K562 (cell line): ENCODE data around the gene SNCB. TPM values are rescaled to one million over a fixed set of nuclear protein-coding genes. Genes with fewer than 3 reads are reported as not detected.

Source experiments
- ATAC-seq: fragments of 200-7000 bp; cut with Tn5 transposase; 3 replicates; pipeline ENCODE4 v1.9.1; 2020; ENCODE audit warnings: moderate library complexity
- BruUV-seq: library from RNA; stranded (reverse); fragments of 400-500 nt; replicated peaks from 2 replicates; lab custom pipeline; 2021; lab: Mats Ljungman, UMichigan
- CTCF ChIA-PET: fragments of 300-600 bp; formaldehyde crosslinking; extraction: SDS; loops from one replicate; lab custom pipeline; 2021; ENCODE audit warnings: low intra/inter-chr PET ratio; lab: Yijun Ruan, JAX
- POLR2A ChIA-PET: fragments of 300-600, 350-650 bp; sonication (Branson Sonifier 250); formaldehyde crosslinking; extraction: SDS; loops from one replicate; lab custom pipeline; 2021; ENCODE audit warnings: antibody characterized with exemption, inconsistent platforms; lab: Yijun Ruan, JAX
- DNase-seq, 4 experiments: peaks; one replicate each; pipeline versions ENCODE4 v3.0.0 to v3.0.0-alpha.2; 2011 to 2018; ENCODE audit warnings: low spot score in 3 of 4, mixed read lengths in 3 of 4; ENCODE audit errors: extremely low read depth in 1 of 4
- FAIRE-seq: peaks from 2 replicates; lab custom pipeline; 2011; peaks lifted over from hg19 to GRCh38; lab: Jason Lieb, UNC
- H2AFZ ChIP-seq: 2 replicates; pipeline ENCODE4 v1.6.0; 2011; ENCODE audit warnings: low read depth, low read length, control low read depth, inconsistent platforms
- H3K27ac ChIP-seq: fragments of 200-600 bp; 3 replicates; pipeline ENCODE4 v1.8.0; 2011; ENCODE audit warnings: low read depth, mild to moderate bottlenecking, control low read depth, inconsistent platforms, low read length, moderate library complexity, mixed read lengths; ENCODE audit errors: extremely low read depth
- H3K27me3 ChIP-seq, 2 experiments: fragments of 300-600 bp in 1 of 2; 2 replicates in 1 of 2; 3 replicates in 1 of 2; pipeline versions ENCODE4 v1.6.0 to v1.8.0; 2011; ENCODE audit warnings: inconsistent platforms in 2 of 2, low read length in 2 of 2, mild to moderate bottlenecking in 1 of 2, mixed read lengths in 1 of 2, moderate library complexity in 1 of 2; ENCODE audit not compliant: control insufficient read depth in 2 of 2, insufficient read depth in 2 of 2
- H3K36me3 ChIP-seq: fragments of 300-600 bp; 3 replicates; pipeline ENCODE4 v1.8.0; 2011; ENCODE audit warnings: mild to moderate bottlenecking, low read length, inconsistent platforms; ENCODE audit not compliant: control insufficient read depth, insufficient read depth
- H3K4me1 ChIP-seq, 2 experiments: fragments of 200-600 bp in 1 of 2; replicated peaks in 1 of 2; 2 replicates in 1 of 2; 3 replicates in 1 of 2; pipeline versions ENCODE4 v1.5.1 to v1.8.0; 2011; ENCODE audit warnings: inconsistent platforms in 2 of 2, low read length in 2 of 2, mild to moderate bottlenecking in 1 of 2, mixed read lengths in 1 of 2, moderate library complexity in 1 of 2; ENCODE audit not compliant: control insufficient read depth in 2 of 2, insufficient read depth in 2 of 2
- H3K4me2 ChIP-seq: 2 replicates; pipeline ENCODE4 v1.6.1; 2011; ENCODE audit warnings: low read length, control low read depth, inconsistent platforms, mixed read lengths; ENCODE audit not compliant: insufficient read depth
- H3K4me3 ChIP-seq: fragments of 200-600 bp; sonication (generic), shearing (Covaris generic); 2 replicates; pipeline ENCODE4 v1.5.1; 2016; ENCODE audit warnings: control low read depth, inconsistent platforms
- H3K79me2 ChIP-seq: fragments of 200-600 bp; 3 replicates; pipeline ENCODE4 v1.8.0; 2011; ENCODE audit warnings: low read length, inconsistent platforms; ENCODE audit not compliant: control insufficient read depth, insufficient read depth
- H3K9ac ChIP-seq, 2 experiments: 2 replicates each; pipeline versions ENCODE4 v1.6.0 to v1.6.1; 2011; ENCODE audit warnings: low read depth in 2 of 2, low read length in 2 of 2, control low read depth in 1 of 2, inconsistent platforms in 1 of 2, mild to moderate bottlenecking in 1 of 2, mixed read lengths in 1 of 2; ENCODE audit not compliant: insufficient read depth in 1 of 2
- H3K9me1 ChIP-seq: one replicate; pipeline ENCODE4 v1.6.0; 2011; ENCODE audit warnings: inconsistent platforms, mild to moderate bottlenecking, low read length, moderate library complexity; ENCODE audit not compliant: control insufficient read depth, insufficient read depth
- H3K9me3 ChIP-seq: replicated peaks from 2 replicates; pipeline ENCODE4 v1.5.1; 2011; ENCODE audit warnings: low read depth, low read length, inconsistent platforms; ENCODE audit not compliant: control insufficient read depth, insufficient read depth
- H4K20me1 ChIP-seq: replicated peaks from 2 replicates; pipeline ENCODE4 v1.6.1; 2011; ENCODE audit warnings: low read length, inconsistent platforms, mixed read lengths; ENCODE audit not compliant: control insufficient read depth, insufficient read depth
- CXXC5 ChIP-seq: fragments of 250-450 bp; sonication (Bioruptor Pico); IDR thresholded peaks from 2 replicates; pipeline ENCODE4 v1.8.0; 2022; ENCODE audit warnings: inconsistent platforms, mild to moderate bottlenecking, moderate library complexity
- ESRRA ChIP-seq: fragments of 450-650 bp; IDR thresholded peaks from 2 replicates; pipeline ENCODE4 v1.6.1; 2014; ENCODE audit warnings: low read depth, mild to moderate bottlenecking, moderate library complexity, borderline replicate concordance
- RCOR1 ChIP-seq, 2 experiments: IDR thresholded peaks; 2 replicates each; pipeline ENCODE4 v1.6.1; 2012; ENCODE audit warnings: low read depth in 2 of 2, low read length in 2 of 2, borderline replicate concordance in 1 of 2, improper control_type of control experiment in 1 of 2
- RFX1 ChIP-seq: fragments of 450-650 bp; IDR thresholded peaks from 2 replicates; pipeline ENCODE4 v1.6.1; 2016; ENCODE audit warnings: mild to moderate bottlenecking, moderate library complexity
- SMARCB1 ChIP-seq: IDR thresholded peaks from 2 replicates; pipeline ENCODE4 v1.6.1; 2011; ENCODE audit warnings: improper control_type of control experiment, low read depth; ENCODE audit not compliant: insufficient read length
- STAT5A ChIP-seq: IDR thresholded peaks from 2 replicates; pipeline ENCODE4 v1.6.1; 2012; ENCODE audit warnings: low read length, inconsistent platforms, borderline replicate concordance
- WGBS: fragments of 100-300 bp; shearing (Covaris generic); methylation state at CpG from one replicate; pipeline ENCODE4 v1.1.6; 2016; ENCODE audit warnings: low coverage, mixed read lengths; ENCODE audit not compliant: insufficient coverage; ENCODE audit errors: missing lambda C conversion rate; 5-methylcytosine and 5-hydroxymethylcytosine counted together
- in situ Hi-C: fragments of 300-500 bp; cut with MboI; formaldehyde crosslinking; loops from 4 replicates; pipeline ENCODE4 v1.15.0; 2018; ENCODE audit warnings: inconsistent platforms, mixed read lengths
- intact Hi-C: fragments of 100-400 bp; cut with micrococcal nuclease; formaldehyde crosslinking; loops from 2 replicates; pipeline ENCODE4 v1.14.2; 2022
- polyA plus RNA-seq, 8 experiments: library from polyadenylated mRNA; depleted of rRNA in 4 of 8; stranded (reverse) in 5 of 8; unstranded in 3 of 8; fragments of >200 nt; fragmentation: Nextera tagmentation in 2 of 8; fragmentation: Illumina TruSeq in 1 of 8; extraction: Ambion mirVana in 2 of 8; extraction: Trizol in 1 of 8; gene quantifications; 2 replicates each; pipeline versions ENCODE4 v1.2.1 to v1.2.3, GENCODE V29; 2011 to 2014; ENCODE audit warnings: inconsistent platforms in 1 of 8, missing spikeins in 1 of 8
- total RNA-seq, 7 experiments: library from RNA; depleted of rRNA in 6 of 7; stranded (reverse); fragments of >200 nt in 6 of 7; fragmentation: Illumina TruSeq in 2 of 7; extraction: Trizol in 2 of 7; gene quantifications; 2 replicates each; pipeline versions ENCODE4 v1.2.1 to v1.2.3, GENCODE V29; 2011 to 2021; ENCODE audit warnings: low replicate concordance in 1 of 7

The SNCB gene
- total and polyA plus RNA-seq, 9 of the 15 experiments (the other 6 are each of a cell fraction or from before 2014, with no cell fraction given) = not detected

DNA sequence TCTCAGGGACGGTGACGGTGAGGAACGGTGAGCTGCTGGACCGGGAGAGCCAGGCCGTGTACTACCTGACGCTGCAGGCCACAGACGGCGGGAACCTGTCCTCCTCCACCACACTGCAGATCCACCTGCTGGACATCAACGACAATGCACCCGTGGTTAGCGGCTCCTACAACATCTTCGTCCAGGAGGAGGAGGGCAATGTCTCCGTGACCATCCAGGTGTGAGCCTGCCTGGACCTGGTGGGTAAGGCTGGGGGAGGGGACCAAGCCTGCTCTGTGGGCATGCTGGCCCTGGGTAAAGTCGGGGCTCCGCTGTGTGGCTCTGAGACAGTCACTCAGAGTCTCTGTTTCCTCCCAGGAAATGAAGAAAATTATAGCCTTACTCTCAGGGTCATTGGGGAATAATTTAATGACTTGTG lies 51.9 kb downstream of the SNCB start (continued):
- no peak for TF ChIP-seq SMARCB1
- TF ChIP-seq STAT5A = no peak
- peak in 1 of 2 experiments; percentile 47; a peak in 1 of 4 replicates for TF ChIP-seq RCOR1 (IDR thresholded peaks at IDR 0.05; ENCODE audit: borderline replicate concordance in 1 of 2, low read depth in 2 of 2, low read length in 2 of 2)
- no peak for TF ChIP-seq CXXC5

DNA sequence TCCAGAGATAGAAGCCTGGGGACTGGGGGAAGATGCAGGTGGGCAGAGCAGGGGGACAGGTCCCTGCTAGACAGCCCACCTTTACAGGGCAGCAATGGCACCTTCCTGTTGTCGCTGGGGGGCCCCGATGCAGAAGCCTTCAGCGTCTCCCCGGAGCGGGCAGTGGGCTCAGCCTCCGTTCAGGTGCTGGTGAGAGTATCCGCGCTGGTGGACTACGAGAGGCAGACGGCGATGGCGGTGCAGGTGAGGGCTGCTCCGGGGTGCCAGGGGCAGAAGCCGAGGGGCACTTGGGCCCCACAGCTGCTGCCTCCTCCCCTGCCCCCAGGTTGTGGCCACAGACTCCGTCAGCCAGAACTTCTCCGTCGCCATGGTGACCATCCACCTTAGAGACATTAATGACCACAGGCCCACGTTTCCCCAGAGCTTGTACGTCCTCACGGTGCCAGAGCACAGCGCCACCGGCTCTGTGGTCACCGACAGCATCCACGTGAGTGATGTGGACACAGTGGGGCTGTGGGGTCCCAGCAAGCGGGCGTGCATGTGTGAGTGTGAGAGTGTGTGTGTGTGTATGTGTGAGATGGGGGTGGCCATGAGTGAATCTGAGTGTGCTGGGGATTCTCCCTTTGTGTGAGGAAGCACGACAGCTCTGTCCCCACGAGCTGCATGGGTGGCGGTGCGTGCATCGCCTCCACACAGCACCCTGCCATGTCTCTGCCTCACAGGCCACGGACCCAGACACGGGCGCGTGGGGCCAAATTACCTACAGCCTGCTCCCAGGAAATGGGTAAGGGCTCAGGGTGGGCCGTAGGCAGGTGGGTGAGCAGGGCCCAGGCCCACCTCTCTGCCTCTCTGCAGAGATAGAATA lies 52.8 kb downstream of the SNCB start:
- H3K4me1 ChIP-seq = peaks cover 0 to 38% of the 10 kb centered on the region in 2 experiments; a peak in 3 of 5 replicates
- FAIRE-seq = no peak
- no TSS peak for BruUV-seq
- 48% methylated on average over 30 of the region's 36 CpGs for WGBS
- H4K20me1 ChIP-seq = no peaks in the 10 kb centered on the region; the same call in 1 of the 2 replicates
- ChIA-PET POLR2A (no interaction called here), CTCF (interaction anchor here (0.6 to 1.3 kb wide), 3 partner anchors 11 to 1046 kb away, joined by 3 to 5 read pairs (median 3); no protein-coding TSS in a partner anchor)
- H2AFZ ChIP-seq = peak overlapping the region; percentile 58; the same call in 1 of the 2 replicates
- H3K27me3 ChIP-seq = peaks cover 10 to 25% of the 10 kb centered on the region in 2 experiments; a peak in 4 of 5 replicates
- no peak overlapping the region for H3K27ac ChIP-seq
- no peaks in the 10 kb centered on the region for H3K9me1 ChIP-seq
- in situ Hi-C loops = loop anchor here (25.0 kb wide), 1 partner anchor 840 kb away; no protein-coding TSS in a partner anchor
- no peaks in the 10 kb centered on the region for H3K79me2 ChIP-seq
- H3K9me3 ChIP-seq = no peaks in the 10 kb centered on the region
- TF ChIP-seq RFX1 (peak; percentile 68), ESRRA (no peak)
- peak overlapping the region in 1 of 2 experiments; percentile 23; a peak in 1 of 4 replicates for H3K9ac ChIP-seq
- no peaks in the 10 kb centered on the region for H3K36me3 ChIP-seq
- H3K4me2 ChIP-seq = no peak overlapping the region
- no peak for ATAC-seq
- intact Hi-C loops = loop anchor here (10.0 kb wide), 1 partner anchor 67 kb away; the partner anchor contains the start of gene TSPAN17
- H3K4me3 ChIP-seq = no peak overlapping the region
- DNase-seq = no peak
